ENCODE measurements around the gene ZIK1. TPM values are rescaled to one million over a fixed set of nuclear protein-coding genes. Genes with fewer than 3 reads are reported as not detected.

Gene ZIK1
- total RNA-seq, 2 donors from 2014 or later = 3.3 to 4.9 TPM

DNA sequence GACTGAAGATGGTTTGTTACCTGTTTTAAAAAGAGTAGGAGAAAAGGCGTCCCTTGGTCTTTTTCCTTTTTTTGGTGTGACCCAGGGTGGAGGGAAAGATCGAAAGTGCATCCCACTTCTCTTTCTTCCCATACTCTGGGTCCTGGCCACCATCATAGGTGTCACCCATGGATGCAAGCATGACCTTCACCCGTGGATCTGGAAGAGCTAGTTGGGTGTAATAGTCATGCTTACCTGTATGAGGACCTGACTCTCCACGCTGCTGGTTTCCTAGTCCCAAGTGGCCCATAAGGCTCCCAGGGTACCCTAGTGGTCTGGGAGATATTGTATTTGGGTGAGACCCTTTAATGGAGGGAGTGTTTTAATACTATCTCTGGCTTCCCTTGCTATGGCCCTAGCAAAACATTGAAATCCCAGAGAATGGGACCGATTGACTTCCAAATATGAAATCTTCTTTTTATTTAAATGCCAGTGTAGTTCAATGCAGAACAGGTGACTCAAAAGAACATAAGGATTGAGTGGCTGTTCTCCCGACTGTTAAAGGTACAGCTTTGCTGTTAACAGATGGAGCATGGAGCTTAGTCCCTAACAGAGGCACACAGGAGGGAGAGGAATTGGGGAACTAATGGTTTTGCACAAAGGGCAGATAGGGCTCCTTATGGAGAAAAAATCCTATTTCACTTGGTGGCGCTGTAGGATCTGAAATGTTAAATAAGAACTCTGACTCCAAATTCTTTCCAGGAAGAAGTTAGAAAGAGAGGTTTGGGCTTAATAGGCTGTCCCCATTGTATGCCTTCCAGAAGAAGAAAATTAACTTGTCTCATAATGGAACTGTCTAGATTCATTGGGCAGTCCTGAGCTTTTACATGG, 17.3 kb upstream of the ZIK1 start:
- TF ChIP-seq, protein P1, sequence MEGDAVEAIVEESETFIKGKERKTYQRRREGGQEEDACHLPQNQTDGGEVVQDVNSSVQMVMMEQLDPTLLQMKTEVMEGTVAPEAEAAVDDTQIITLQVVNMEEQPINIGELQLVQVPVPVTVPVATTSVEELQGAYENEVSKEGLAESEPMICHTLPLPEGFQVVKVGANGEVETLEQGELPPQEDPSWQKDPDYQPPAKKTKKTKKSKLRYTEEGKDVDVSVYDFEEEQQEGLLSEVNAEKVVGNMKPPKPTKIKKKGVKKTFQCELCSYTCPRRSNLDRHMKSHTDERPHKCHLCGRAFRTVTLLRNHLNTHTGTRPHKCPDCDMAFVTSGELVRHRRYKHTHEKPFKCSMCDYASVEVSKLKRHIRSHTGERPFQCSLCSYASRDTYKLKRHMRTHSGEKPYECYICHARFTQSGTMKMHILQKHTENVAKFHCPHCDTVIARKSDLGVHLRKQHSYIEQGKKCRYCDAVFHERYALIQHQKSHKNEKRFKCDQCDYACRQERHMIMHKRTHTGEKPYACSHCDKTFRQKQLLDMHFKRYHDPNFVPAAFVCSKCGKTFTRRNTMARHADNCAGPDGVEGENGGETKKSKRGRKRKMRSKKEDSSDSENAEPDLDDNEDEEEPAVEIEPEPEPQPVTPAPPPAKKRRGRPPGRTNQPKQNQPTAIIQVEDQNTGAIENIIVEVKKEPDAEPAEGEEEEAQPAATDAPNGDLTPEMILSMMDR (IDR thresholded peaks at IDR 0.05) = no peak
- Histone ChIP-seq H3K9me3 (peaks cover 21 to 75% of the 10 kb centered on the region in 2 donors), H3K4me1 (no peaks in the 10 kb centered on the region)

DNA sequence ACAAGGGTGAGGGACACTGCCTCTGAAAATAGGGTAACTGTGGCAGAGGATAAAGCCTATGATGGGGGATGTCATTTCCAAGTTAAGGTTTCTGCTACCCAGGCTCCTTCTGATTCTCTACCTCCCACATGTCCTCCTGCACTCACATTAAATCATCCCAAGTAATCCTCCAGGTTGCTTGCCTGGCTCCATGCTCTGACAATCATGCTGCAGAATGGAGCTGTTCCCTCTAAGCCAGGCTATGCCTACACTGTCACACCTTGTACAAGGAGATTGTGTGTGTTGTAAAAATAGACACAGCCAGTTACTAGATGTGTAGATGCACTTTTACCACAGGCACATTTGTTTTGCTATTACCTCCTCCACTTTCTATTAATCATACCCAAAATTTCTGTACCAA, 13.2 kb upstream of the ZIK1 start:
- no peak overlapping the region for H3K4me3 ChIP-seq
- H3K27ac ChIP-seq = no peak overlapping the region
- H3K9me3 ChIP-seq = peaks cover 36 to 90% of the 10 kb centered on the region in 2 donors
- no peaks in the 10 kb centered on the region for H3K4me1 ChIP-seq
- no peak for DNase-seq (ENCODE audit: low spot score)
- TF ChIP-seq, protein P1 (IDR thresholded peaks at IDR 0.05) = no peak
- peaks cover 44% of the 10 kb centered on the region for H3K36me3 ChIP-seq
- H3K27me3 ChIP-seq = no peaks in the 10 kb centered on the region

More for the DNA sequence above, 17.3 kb upstream of the ZIK1 start:
- peaks cover 3% of the 10 kb centered on the region for H3K36me3 ChIP-seq
- no peak for DNase-seq (ENCODE audit: low spot score)
- H3K4me3 ChIP-seq = no peak overlapping the region
- no peaks in the 10 kb centered on the region for H3K27me3 ChIP-seq
- H3K27ac ChIP-seq = no peak overlapping the region

DNA sequence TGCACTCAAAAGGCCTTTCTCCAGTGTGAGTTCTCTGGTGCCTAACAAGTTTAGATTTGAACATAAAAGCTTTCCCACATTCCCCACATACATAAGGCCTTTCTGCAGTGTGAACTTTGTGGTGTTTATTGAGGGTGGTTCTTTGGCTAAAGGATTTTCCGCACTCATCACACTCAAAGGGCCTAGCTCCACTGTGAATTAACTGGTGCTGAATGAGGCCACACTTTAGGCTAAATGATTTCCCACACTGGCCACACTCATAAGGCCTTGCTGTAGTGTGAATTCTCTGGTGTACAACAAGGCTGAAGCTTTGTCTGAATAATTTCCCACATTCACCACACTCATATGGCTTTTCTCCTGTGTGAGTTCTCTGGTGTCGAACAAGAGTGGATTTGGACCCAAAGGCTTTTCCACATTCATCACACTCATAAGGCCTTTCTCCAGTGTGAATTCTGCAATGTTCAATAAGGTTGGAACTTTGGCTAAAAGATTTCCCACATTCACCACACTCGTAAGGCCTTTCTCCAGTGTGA, 11.5 kb upstream of the ZIK1 start:
- H3K27me3 ChIP-seq = no peaks in the 10 kb centered on the region
- H3K4me1 ChIP-seq = peaks cover 0 to 3% of the 10 kb centered on the region in 2 donors
- no peak for DNase-seq (ENCODE audit: low spot score)
- H3K27ac ChIP-seq = no peak overlapping the region
- H3K9me3 ChIP-seq = peaks cover 25 to 90% of the 10 kb centered on the region in 2 donors
- peaks cover 58% of the 10 kb centered on the region for H3K36me3 ChIP-seq
- no peak overlapping the region for H3K4me3 ChIP-seq
- TF ChIP-seq, protein P1 (IDR thresholded peaks at IDR 0.05) = no peak

DNA sequence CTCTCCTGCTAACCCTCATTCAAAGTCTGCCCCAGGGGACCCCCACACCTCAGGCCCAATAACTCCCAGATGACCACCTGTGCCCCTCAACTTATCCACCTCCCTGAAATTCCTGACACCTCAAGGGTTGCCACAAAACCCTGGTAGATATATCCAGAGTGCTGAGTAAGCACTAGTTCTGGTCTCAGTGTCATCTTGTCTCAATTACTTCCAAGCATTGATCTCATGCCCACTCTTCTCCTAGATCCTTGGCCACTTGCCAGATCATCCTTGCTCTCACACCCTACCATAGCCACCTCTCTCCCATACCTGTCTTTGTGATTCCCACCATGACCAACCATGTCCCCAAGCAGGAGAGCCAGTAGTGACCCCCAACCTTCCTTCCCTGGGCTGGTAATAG, 7.3 kb upstream of the ZIK1 start:
- Histone ChIP-seq H3K27ac (no peak overlapping the region), H3K36me3 (peaks cover 55% of the 10 kb centered on the region), H3K4me1 (peaks cover 0 to 15% of the 10 kb centered on the region in 2 donors), H3K4me3 (no peak overlapping the region), H3K27me3 (no peaks in the 10 kb centered on the region), H3K9me3 (peaks cover 20 to 61% of the 10 kb centered on the region in 2 donors)
- no peak for DNase-seq (ENCODE audit: low spot score)
- TF ChIP-seq, protein P1 (IDR thresholded peaks at IDR 0.05) = no peak

DNA sequence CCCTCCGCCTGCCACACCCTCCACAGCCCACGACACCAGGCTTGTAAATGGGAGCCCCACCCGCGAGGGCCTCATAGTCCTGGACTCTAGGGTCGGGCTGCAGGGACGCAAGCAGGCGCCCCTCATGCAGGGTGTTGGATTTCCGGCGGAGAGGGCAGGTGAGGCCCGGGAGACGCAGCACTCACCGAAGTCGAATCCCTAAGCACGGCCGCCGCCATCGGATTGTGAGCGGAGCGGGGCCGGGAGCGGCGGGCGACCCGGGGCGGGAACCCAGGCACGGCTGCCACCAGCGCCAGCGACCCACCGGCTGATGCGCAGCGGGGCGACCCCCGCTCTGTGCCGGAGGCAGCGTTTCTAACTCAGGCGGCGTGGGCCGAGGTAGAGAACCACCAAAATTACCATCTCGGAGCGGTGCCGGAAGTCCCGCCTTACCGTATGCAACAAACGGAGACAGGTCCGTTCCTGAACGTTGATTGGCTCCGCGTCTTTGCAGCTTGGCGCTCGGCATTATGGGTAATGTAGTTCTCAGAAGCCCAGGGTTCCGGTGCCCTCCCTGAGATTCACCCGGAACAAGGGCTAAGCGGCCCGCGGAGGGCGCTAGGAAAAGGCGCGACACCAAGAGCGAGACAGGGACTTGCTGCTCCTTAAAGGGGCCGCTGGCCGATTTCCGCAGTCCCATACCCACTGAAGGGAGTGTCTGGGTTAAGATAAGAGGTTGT, 5.3 kb upstream of the ZIK1 start, which contains the start of gene ZNF416:
TSS of gene ZNF416 (minus strand) at position 425 of the 719 bp plus-strand sequence. CDS start at position 218, 207 bp downstream.
- Histone ChIP-seq H3K27ac (peak within 1 kb of the TSS; percentile 58 to 77), H3K9me3 (peaks cover 12 to 41% of the 10 kb centered on the region in 2 donors), H3K4me1 (peaks cover 0 to 21% of the 10 kb centered on the region in 2 donors), H3K36me3 (peaks cover 35% of the 10 kb centered on the region), H3K27me3 (no peaks in the 10 kb centered on the region), H3K4me3 (peak within 1 kb of the TSS; percentile 91 to 94)
- peak; percentile 99 for DNase-seq (ENCODE audit: low spot score)
- TF ChIP-seq, protein P1 (IDR thresholded peaks at IDR 0.05) = peak in 1 of 2 donors; percentile 45
